HEK293 (cell line): ENCODE data around the gene CNDP2.
A peak's percentile ranks its signal among the peaks of the same experiment; 100 is the strongest.

ENCODE experiments used
- CTCF ChIA-PET: fragments of 350-600 bp; formaldehyde crosslinking; extraction: SDS; loops from one replicate; lab custom pipeline; 2021; ENCODE audit warnings: antibody characterized with exemption; lab: Yijun Ruan, JAX
- POLR2A ChIA-PET: fragments of 300-600 bp; formaldehyde crosslinking; extraction: SDS; loops from one replicate; lab custom pipeline; 2020; ENCODE audit warnings: antibody characterized with exemption, inconsistent platforms; lab: Yijun Ruan, JAX
- H3K27ac ChIP-seq: fragments of 200-500 bp; sonication (Bioruptor generic); 2 replicates; pipeline ENCODE4 v1.5.1; 2014; ENCODE audit warnings: low read depth, low read length, control low read depth, inconsistent platforms; ENCODE audit errors: extremely low read depth
- H3K36me3 ChIP-seq, 2 experiments: fragments of 200-500 bp in 1 of 2; sonication (Bioruptor generic) in 1 of 2; 1 replicate in 1 of 2; 2 replicates in 1 of 2; pipeline ENCODE4 v1.5.1; 2014 to 2017; ENCODE audit warnings: inconsistent platforms in 2 of 2, low read length in 2 of 2; ENCODE audit not compliant: control insufficient read depth in 2 of 2, insufficient read depth in 1 of 2
- H3K4me1 ChIP-seq: fragments of 200-500 bp; sonication (Bioruptor generic); 2 replicates; pipeline ENCODE4 v1.5.1; 2014; ENCODE audit warnings: mild to moderate bottlenecking, low read length, inconsistent platforms; ENCODE audit not compliant: control insufficient read depth, insufficient read depth
- H3K4me3 ChIP-seq: 2 replicates; pipeline ENCODE4 v1.5.1; 2011; ENCODE audit warnings: low read depth, mild to moderate bottlenecking, control low read depth, low read length, moderate library complexity
- H3K9me3 ChIP-seq: fragments of 200-500 bp; sonication (Bioruptor generic); 2 replicates; pipeline ENCODE4 v1.5.1; 2014; ENCODE audit warnings: low read depth, low read length, inconsistent platforms; ENCODE audit not compliant: control insufficient read depth, insufficient read depth
- YY2 ChIP-seq: fragments of 450-650 bp; formaldehyde crosslinking; IDR thresholded peaks from 2 replicates; pipeline ENCODE4 v1.5.1; 2016; ENCODE audit warnings: missing biosample characterization, missing genetic modification characterization
- ZBTB17 ChIP-seq: fragments of 450-650 bp; formaldehyde crosslinking; IDR thresholded peaks from 2 replicates; pipeline ENCODE4 v1.5.1; 2016; ENCODE audit warnings: missing biosample characterization, missing genetic modification characterization
- ZBTB6 ChIP-seq: fragments of 450-650 bp; formaldehyde crosslinking; IDR thresholded peaks from 2 replicates; pipeline ENCODE4 v1.5.1; 2017; ENCODE audit warnings: missing biosample characterization, missing genetic modification characterization
- ZNF112 ChIP-seq: fragments of 450-650 bp; formaldehyde crosslinking; IDR thresholded peaks from 2 replicates; pipeline ENCODE4 v1.5.0; 2017; ENCODE audit warnings: missing biosample characterization, missing genetic modification characterization
- ZNF114 ChIP-seq: fragments of 450-650 bp; formaldehyde crosslinking; IDR thresholded peaks from 2 replicates; pipeline ENCODE4 v1.5.0; 2017; ENCODE audit warnings: missing biosample characterization, missing genetic modification characterization
- ZNF311 ChIP-seq: fragments of 450-650 bp; formaldehyde crosslinking; IDR thresholded peaks from 2 replicates; pipeline ENCODE4 v1.5.1; 2017; ENCODE audit warnings: missing biosample characterization, missing genetic modification characterization, borderline replicate concordance
- ZNF366 ChIP-seq: fragments of 450-650 bp; formaldehyde crosslinking; conservative IDR thresholded peaks from 2 replicates; pipeline ENCODE4 v1.5.1; 2016; ENCODE audit warnings: missing biosample characterization, missing genetic modification characterization
- ZNF544 ChIP-seq: fragments of 450-650 bp; formaldehyde crosslinking; IDR thresholded peaks from 2 replicates; pipeline ENCODE4 v1.5.0; 2017; ENCODE audit warnings: missing biosample characterization, missing genetic modification characterization
- ZNF555 ChIP-seq: fragments of 450-650 bp; formaldehyde crosslinking; conservative IDR thresholded peaks from 2 replicates; pipeline ENCODE4 v1.5.1; 2017; ENCODE audit warnings: missing biosample characterization, mild to moderate bottlenecking, missing genetic modification characterization, inconsistent platforms
- ZNF610 ChIP-seq: fragments of 450-650 bp; formaldehyde crosslinking; IDR thresholded peaks from 2 replicates; pipeline ENCODE4 v1.5.1; 2016; ENCODE audit warnings: missing biosample characterization, missing genetic modification characterization, borderline replicate concordance
- ZNF692 ChIP-seq: fragments of 450-650 bp; formaldehyde crosslinking; IDR thresholded peaks from 2 replicates; pipeline ENCODE4 v1.5.1; 2016; ENCODE audit warnings: missing biosample characterization, missing genetic modification characterization
- ZNF701 ChIP-seq: fragments of 450-650 bp; formaldehyde crosslinking; IDR thresholded peaks from 2 replicates; pipeline ENCODE4 v1.5.1; 2016; ENCODE audit warnings: missing biosample characterization, missing genetic modification characterization
- ZNF707 ChIP-seq: fragments of 450-650 bp; formaldehyde crosslinking; IDR thresholded peaks from 2 replicates; pipeline ENCODE4 v1.5.1; 2016; ENCODE audit warnings: missing biosample characterization, missing genetic modification characterization
- ZNF776 ChIP-seq: fragments of 450-650 bp; formaldehyde crosslinking; IDR thresholded peaks from 2 replicates; pipeline ENCODE4 v1.5.0; 2017; ENCODE audit warnings: missing biosample characterization, missing genetic modification characterization, borderline replicate concordance
- ZNF777 ChIP-seq: fragments of 450-650 bp; formaldehyde crosslinking; IDR thresholded peaks from 2 replicates; pipeline ENCODE4 v1.5.1; 2017; ENCODE audit warnings: missing biosample characterization, missing genetic modification characterization, borderline replicate concordance
- ZNF830 ChIP-seq: fragments of 450-650 bp; IDR thresholded peaks from 2 replicates; pipeline ENCODE4 v1.5.0; 2018; ENCODE audit warnings: missing biosample characterization, missing genetic modification characterization, low read depth, mild to moderate bottlenecking, moderate library complexity
- ZSCAN16 ChIP-seq: fragments of 450-650 bp; formaldehyde crosslinking; IDR thresholded peaks from 2 replicates; pipeline ENCODE4 v1.5.1; 2016; ENCODE audit warnings: missing biosample characterization, missing genetic modification characterization
- ZSCAN18 ChIP-seq: fragments of 450-650 bp; formaldehyde crosslinking; IDR thresholded peaks from 2 replicates; pipeline ENCODE4 v1.5.1; 2016; ENCODE audit warnings: missing biosample characterization, missing genetic modification characterization
- ZSCAN4 ChIP-seq: fragments of 450-650 bp; formaldehyde crosslinking; IDR thresholded peaks from 2 replicates; pipeline ENCODE4 v1.5.1; 2017; ENCODE audit warnings: missing biosample characterization, missing genetic modification characterization

CNDP2 gene

GRCh38 chr18:74571895-74572680, 75.9 kb downstream of the CNDP2 start:
- H3K9me3 ChIP-seq, result no peaks in the 10 kb centered on the region
- no peaks in the 10 kb centered on the region for H3K4me1 ChIP-seq
- ChIA-PET POLR2A (interaction anchor here (0.7 kb wide), 1 partner anchor 9 kb away, joined by 5 read pairs; no protein-coding TSS in a partner anchor), CTCF (no interaction called here)
- H3K36me3 ChIP-seq, result no peaks in the 10 kb centered on the region
- H3K27ac ChIP-seq, result no peak overlapping the region
- TF ChIP-seq ZBTB6 (tag by site-specific recombination), result no peak
- no peak for TF ChIP-seq ZNF692 (tag by site-specific recombination)
- no peak for TF ChIP-seq ZNF112 (tag by site-specific recombination)
- no peak for TF ChIP-seq YY2
- no peak for TF ChIP-seq ZNF114
- no peak for TF ChIP-seq ZNF776 (tag by site-specific recombination)
- no peak for TF ChIP-seq ZSCAN16 (tag by site-specific recombination)
- no peak for TF ChIP-seq ZSCAN18 (tag by site-specific recombination)
- TF ChIP-seq ZNF777 (tag by site-specific recombination), result no peak
- TF ChIP-seq ZSCAN4 (tag by site-specific recombination), result no peak
- TF ChIP-seq ZNF544 (tag by site-specific recombination), result no peak
- H3K4me3 ChIP-seq, result no peak overlapping the region

- CTCF ChIA-PET, result no interaction called here
- no peak for TF ChIP-seq ZNF555 (tag by site-specific recombination)
- no peak for TF ChIP-seq ZNF610 (tag by site-specific recombination)
- no peak for TF ChIP-seq ZNF701 (tag by site-specific recombination)
- TF ChIP-seq ZNF830 (tag by site-specific recombination), result no peak
- peak; percentile 68; the same call in 1 of the 2 replicates for TF ChIP-seq ZBTB17 (tag by site-specific recombination)
- no peak for TF ChIP-seq ZNF707 (tag by site-specific recombination)
- TF ChIP-seq ZNF311, result no peak
- TF ChIP-seq ZNF366 (tag by site-specific recombination), result peak; percentile 92
- TF ChIP-seq, all 188 proteins: peak for 2
- POLR2A ChIA-PET, result no interaction called here
Measured at GRCh38 chr18:74573053-74573452, 76.9 kb downstream of the CNDP2 start.

More at GRCh38 chr18:74573053-74573452, 76.9 kb downstream of the CNDP2 start:
- Histone ChIP-seq H3K4me1 (no peaks in the 10 kb centered on the region), H3K9me3 (no peaks in the 10 kb centered on the region), H3K27ac (no peak overlapping the region), H3K36me3 (no peaks in the 10 kb centered on the region), H3K4me3 (no peak overlapping the region)
